Caco-2 (cell line): Measurements from ENCODE around the gene PPP6R3. TPM values are rescaled to one million over a fixed set of nuclear protein-coding genes. Genes with fewer than 3 reads are reported as not detected.

ENCODE experiments used
- BruUV-seq: library from RNA; stranded (reverse); fragments of 400-500 nt; replicated peaks from 2 replicates; lab custom pipeline; 2021; lab: Mats Ljungman, UMichigan
- CTCF ChIA-PET: fragments of 300-600 bp; sonication (Branson Sonifier 250); formaldehyde crosslinking; loops from one replicate; lab custom pipeline; 2022; ENCODE audit warnings: antibody characterized with exemption; lab: Charles Lee
- POLR2A ChIA-PET: fragments of 300-600 bp; sonication (Branson Sonifier 250); formaldehyde crosslinking; loops from one replicate; lab custom pipeline; 2022; ENCODE audit warnings: antibody characterized with exemption; lab: Charles Lee
- DNase-seq, 2 experiments: peaks; one replicate each; pipeline versions ENCODE4 v3.0.0 to v3.0.0-alpha.2; 2020 to 2022
- H3K27me3 ChIP-seq: replicated peaks from 2 replicates; pipeline ENCODE4 v1.6.0; 2011; ENCODE audit warnings: low read length; ENCODE audit not compliant: control insufficient read depth, insufficient read depth
- H3K36me3 ChIP-seq: 2 replicates; pipeline ENCODE4 v1.5.1; 2011; ENCODE audit warnings: low read length; ENCODE audit not compliant: control insufficient read depth, insufficient read depth
- H3K4me1 ChIP-seq: fragments of 250-450 bp; sonication (Bioruptor Pico); 2 replicates; pipeline ENCODE4 v1.5.1; 2020; ENCODE audit warnings: mild to moderate bottlenecking
- H3K4me3 ChIP-seq: 2 replicates; pipeline ENCODE4 v1.5.1; 2011; ENCODE audit warnings: low read depth, mild to moderate bottlenecking, control low read depth, low read length
- H3K9me3 ChIP-seq: fragments of 250-450 bp; sonication (Bioruptor Pico); 2 replicates; pipeline ENCODE4 v1.5.1; 2020; ENCODE audit warnings: mild to moderate bottlenecking, moderate library complexity
- H3K27ac Mint-ChIP-seq: one replicate; pipeline ENCODE4 v1.8.0; 2022; ENCODE audit warnings: mixed read lengths; ENCODE audit not compliant: unreplicated experiment
- H3K27me3 Mint-ChIP-seq: one replicate; pipeline ENCODE4 v1.8.0; 2022; ENCODE audit warnings: mixed read lengths; ENCODE audit not compliant: insufficient read depth, unreplicated experiment
- H3K36me3 Mint-ChIP-seq: one replicate; pipeline ENCODE4 v1.8.0; 2022; ENCODE audit warnings: mild to moderate bottlenecking, mixed read lengths; ENCODE audit not compliant: insufficient read depth, unreplicated experiment
- H3K4me1 Mint-ChIP-seq: one replicate; pipeline ENCODE4 v1.8.0; 2022; ENCODE audit warnings: low read depth, mixed read lengths; ENCODE audit not compliant: unreplicated experiment
- H3K4me3 Mint-ChIP-seq: one replicate; pipeline ENCODE4 v1.8.0; 2022; ENCODE audit warnings: mild to moderate bottlenecking, moderate library complexity, mixed read lengths; ENCODE audit not compliant: unreplicated experiment
- H3K9me3 Mint-ChIP-seq: one replicate; pipeline ENCODE4 v1.8.0; 2022; ENCODE audit warnings: mixed read lengths; ENCODE audit not compliant: unreplicated experiment
- intact Hi-C: fragments of 100-400 bp; cut with micrococcal nuclease; formaldehyde crosslinking; loops from one replicate; pipeline ENCODE4 v1.10.0; 2022; ENCODE audit not compliant: unreplicated experiment
- total RNA-seq: library from RNA; stranded (reverse); gene quantifications from 2 replicates; pipeline ENCODE4 v1.2.3, GENCODE V29; 2022
- TF ChIP-seq, protein P1 (sequence below), 2 experiments: fragments of 200-600 bp in 1 of 2; IDR thresholded peaks; 1 replicate in 1 of 2; 2 replicates in 1 of 2; pipeline versions ENCODE4 v1.5.1 to v1.8.0; 2011 to 2022; ENCODE audit warnings: antibody characterized with exemption in 1 of 2, control low read depth in 1 of 2, inconsistent platforms in 1 of 2, low read depth in 1 of 2, low read length in 1 of 2, mild to moderate bottlenecking in 1 of 2, moderate library complexity in 1 of 2; ENCODE audit not compliant: insufficient read depth in 1 of 2, severe bottlenecking in 1 of 2, unreplicated experiment in 1 of 2

Gene PPP6R3
- total RNA-seq, 1 experiment from 2014 or later = 276 TPM

DNA sequence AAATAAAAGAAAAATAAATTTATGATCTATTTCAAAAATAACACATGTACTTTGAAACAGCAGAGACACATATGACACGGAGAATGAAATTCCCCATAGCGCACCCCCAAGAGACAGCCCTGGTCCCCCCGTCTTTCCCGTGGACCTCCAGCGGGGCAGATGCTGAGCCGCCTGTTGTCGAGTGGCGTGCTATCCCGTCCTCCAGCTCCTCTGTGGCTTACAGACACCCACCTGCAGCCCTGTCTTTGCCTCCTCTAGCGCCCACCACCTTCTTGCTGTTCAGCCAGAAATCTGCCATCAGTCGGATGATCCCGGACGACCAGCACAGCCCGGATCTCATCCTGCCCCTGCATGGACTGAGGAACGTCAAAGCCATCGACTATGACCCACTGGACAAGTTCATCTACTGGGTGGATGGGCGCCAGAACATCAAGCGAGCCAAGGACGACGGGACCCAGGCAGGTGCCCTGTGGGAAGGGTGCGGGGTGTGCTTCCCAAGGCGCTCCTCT lies 44.4 kb upstream of the PPP6R3 start:
- Mint-ChIP-seq H3K27ac (no peak overlapping the region), H3K4me3 (no peak overlapping the region), H3K36me3 (peaks cover 75% of the 10 kb centered on the region), H3K9me3 (no peaks in the 10 kb centered on the region), H3K27me3 (no peaks in the 10 kb centered on the region), H3K4me1 (no peaks in the 10 kb centered on the region)
- Histone ChIP-seq H3K4me1 (no peaks in the 10 kb centered on the region), H3K27me3 (no peaks in the 10 kb centered on the region), H3K9me3 (no peaks in the 10 kb centered on the region), H3K36me3 (peaks cover 21% of the 10 kb centered on the region), H3K4me3 (no peak overlapping the region)
- TF ChIP-seq, protein P1, sequence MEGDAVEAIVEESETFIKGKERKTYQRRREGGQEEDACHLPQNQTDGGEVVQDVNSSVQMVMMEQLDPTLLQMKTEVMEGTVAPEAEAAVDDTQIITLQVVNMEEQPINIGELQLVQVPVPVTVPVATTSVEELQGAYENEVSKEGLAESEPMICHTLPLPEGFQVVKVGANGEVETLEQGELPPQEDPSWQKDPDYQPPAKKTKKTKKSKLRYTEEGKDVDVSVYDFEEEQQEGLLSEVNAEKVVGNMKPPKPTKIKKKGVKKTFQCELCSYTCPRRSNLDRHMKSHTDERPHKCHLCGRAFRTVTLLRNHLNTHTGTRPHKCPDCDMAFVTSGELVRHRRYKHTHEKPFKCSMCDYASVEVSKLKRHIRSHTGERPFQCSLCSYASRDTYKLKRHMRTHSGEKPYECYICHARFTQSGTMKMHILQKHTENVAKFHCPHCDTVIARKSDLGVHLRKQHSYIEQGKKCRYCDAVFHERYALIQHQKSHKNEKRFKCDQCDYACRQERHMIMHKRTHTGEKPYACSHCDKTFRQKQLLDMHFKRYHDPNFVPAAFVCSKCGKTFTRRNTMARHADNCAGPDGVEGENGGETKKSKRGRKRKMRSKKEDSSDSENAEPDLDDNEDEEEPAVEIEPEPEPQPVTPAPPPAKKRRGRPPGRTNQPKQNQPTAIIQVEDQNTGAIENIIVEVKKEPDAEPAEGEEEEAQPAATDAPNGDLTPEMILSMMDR (IDR thresholded peaks at IDR 0.05; ENCODE audit: insufficient read depth in 1 of 2, low read depth in 1 of 2, low read length in 1 of 2, severe bottlenecking in 1 of 2, unreplicated experiment in 1 of 2) = no peak
- CTCF ChIA-PET = no interaction called here
- BruUV-seq = no TSS peak
- no peak for DNase-seq
- POLR2A ChIA-PET = no interaction called here
- intact Hi-C loops = no loop called here

DNA sequence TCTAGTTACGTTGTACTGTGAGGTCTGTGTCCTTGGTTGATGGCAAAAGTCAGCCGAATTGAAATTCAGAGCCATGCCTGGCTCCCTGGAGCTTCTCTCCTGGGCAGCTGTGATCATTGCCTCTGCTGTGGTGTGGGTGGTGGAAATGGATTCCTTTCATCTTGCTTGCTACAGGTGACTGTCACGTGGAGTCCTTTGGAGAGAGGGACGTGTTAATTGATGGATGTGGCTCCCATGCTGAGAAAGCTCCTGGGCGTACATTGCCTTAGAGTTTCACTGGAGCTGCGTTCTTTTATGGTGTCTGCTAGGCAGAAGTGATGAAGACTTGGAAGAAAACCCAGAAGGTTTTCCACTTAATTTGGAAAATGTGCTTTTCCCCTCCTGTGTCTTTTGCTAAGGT lies 41.9 kb upstream of the PPP6R3 start:
- Mint-ChIP-seq H3K27me3 (no peaks in the 10 kb centered on the region), H3K4me3 (no peak overlapping the region), H3K36me3 (peaks cover 59% of the 10 kb centered on the region), H3K9me3 (no peaks in the 10 kb centered on the region), H3K27ac (no peak overlapping the region), H3K4me1 (no peaks in the 10 kb centered on the region)
- TF ChIP-seq, protein P1 (IDR thresholded peaks at IDR 0.05; ENCODE audit: insufficient read depth in 1 of 2, low read depth in 1 of 2, low read length in 1 of 2, severe bottlenecking in 1 of 2, unreplicated experiment in 1 of 2) = no peak
- no TSS peak for BruUV-seq
- POLR2A ChIA-PET = no interaction called here
- Histone ChIP-seq H3K27me3 (no peaks in the 10 kb centered on the region), H3K4me1 (no peaks in the 10 kb centered on the region), H3K36me3 (peaks cover 13% of the 10 kb centered on the region), H3K4me3 (no peak overlapping the region), H3K9me3 (no peaks in the 10 kb centered on the region)
- no peak for DNase-seq
- intact Hi-C loops = no loop called here
- CTCF ChIA-PET = no interaction called here

DNA sequence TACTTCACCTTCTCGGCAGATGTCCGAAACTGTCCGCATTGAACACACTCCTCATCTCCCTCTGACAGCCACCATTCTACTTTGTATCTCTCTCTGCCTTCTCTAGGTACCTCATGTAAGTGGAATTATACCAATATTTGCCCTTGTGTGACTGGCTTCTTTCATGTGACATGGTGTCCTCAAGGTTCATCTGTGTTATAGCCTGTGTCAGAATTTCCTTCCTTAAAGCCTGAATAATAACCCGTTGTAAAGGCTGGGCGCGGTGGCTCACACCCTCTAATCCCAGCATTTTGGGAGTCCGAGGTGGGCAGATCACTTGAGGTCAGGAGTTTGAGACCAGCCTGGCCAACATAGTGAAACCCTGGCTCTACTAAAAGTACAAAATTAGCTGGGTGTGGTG lies 40.4 kb upstream of the PPP6R3 start:
- Histone ChIP-seq H3K4me3 (no peak overlapping the region), H3K4me1 (no peaks in the 10 kb centered on the region), H3K36me3 (peaks cover 13% of the 10 kb centered on the region), H3K9me3 (no peaks in the 10 kb centered on the region), H3K27me3 (no peaks in the 10 kb centered on the region)
- Mint-ChIP-seq H3K4me1 (no peaks in the 10 kb centered on the region), H3K27ac (no peak overlapping the region), H3K36me3 (peaks cover 62% of the 10 kb centered on the region), H3K27me3 (no peaks in the 10 kb centered on the region), H3K9me3 (no peaks in the 10 kb centered on the region), H3K4me3 (no peak overlapping the region)
- ChIA-PET POLR2A (no interaction called here), CTCF (no interaction called here)
- TF ChIP-seq, protein P1 (IDR thresholded peaks at IDR 0.05; ENCODE audit: insufficient read depth in 1 of 2, low read depth in 1 of 2, low read length in 1 of 2, severe bottlenecking in 1 of 2, unreplicated experiment in 1 of 2) = no peak
- intact Hi-C loops = no loop called here
- no peak for DNase-seq
- BruUV-seq = no TSS peak
